SK-N-SH treated with all-trans-retinoic acid at 6 μM for 48 hours (cell line): ENCODE measurements around the gene CEP128.
A peak's percentile ranks its signal among the peaks of the same experiment; 100 is the strongest.

Experiments used
- ATAC-seq: fragments of 200-7000 bp; cut with Tn5 transposase; 3 replicates; pipeline ENCODE4 v1.9.1; 2020; ENCODE audit warnings: mild to moderate bottlenecking, moderate library complexity
- BACH2 ChIP-seq: fragments of 250-450 bp; sonication (Bioruptor Pico); IDR thresholded peaks from 2 replicates; pipeline ENCODE4 v1.9.0; 2021; ENCODE audit warnings: mild to moderate bottlenecking, borderline replicate concordance
- CSDC2 ChIP-seq: fragments of 250-450 bp; sonication (Bioruptor Pico); IDR thresholded peaks from 2 replicates; pipeline ENCODE4 v1.5.0; 2020; ENCODE audit warnings: mild to moderate bottlenecking, moderate library complexity
- ESRRG ChIP-seq: fragments of 250-450 bp; sonication (Bioruptor Pico); IDR thresholded peaks from 2 replicates; pipeline ENCODE4 v1.6.1; 2021; ENCODE audit warnings: mild to moderate bottlenecking
- GLIS3 ChIP-seq: fragments of 250-450 bp; sonication (Bioruptor Pico); IDR thresholded peaks from 2 replicates; pipeline ENCODE4 v1.5.0; 2020; ENCODE audit warnings: mild to moderate bottlenecking, moderate library complexity
- ISL1 ChIP-seq: fragments of 250-450 bp; sonication (Bioruptor Pico); IDR thresholded peaks from 2 replicates; pipeline ENCODE4 v2.1.2; 2022; ENCODE audit warnings: mild to moderate bottlenecking, moderate library complexity
- OSR1 ChIP-seq: fragments of 250-450 bp; sonication (Bioruptor Pico); IDR thresholded peaks from 2 replicates; pipeline ENCODE4 v1.8.0; 2022; ENCODE audit warnings: moderate library complexity, mild to moderate bottlenecking, inconsistent platforms
- PATZ1 ChIP-seq: fragments of 250-450 bp; sonication (Bioruptor Pico); IDR thresholded peaks from 2 replicates; pipeline ENCODE4 v1.8.0; 2020; ENCODE audit warnings: mild to moderate bottlenecking, moderate library complexity, borderline replicate concordance
- RARB ChIP-seq: fragments of 250-450 bp; sonication (Bioruptor Pico); IDR thresholded peaks from 2 replicates; pipeline ENCODE4 v1.8.0; 2021; ENCODE audit warnings: mild to moderate bottlenecking, moderate library complexity
- SNAI2 ChIP-seq: fragments of 250-450 bp; sonication (Bioruptor Pico); IDR thresholded peaks from 2 replicates; pipeline ENCODE4 v1.5.0; 2020; ENCODE audit warnings: mild to moderate bottlenecking, moderate library complexity
- TCF4 ChIP-seq: fragments of 250-450 bp; sonication (Bioruptor Pico); IDR thresholded peaks from 2 replicates; pipeline ENCODE4 v1.8.0; 2021; ENCODE audit warnings: mild to moderate bottlenecking, moderate library complexity, borderline replicate concordance
- TOX ChIP-seq: fragments of 250-450 bp; sonication (Bioruptor Pico); IDR thresholded peaks from 2 replicates; pipeline ENCODE4 v1.8.0; 2021; ENCODE audit warnings: mild to moderate bottlenecking, moderate library complexity, borderline replicate concordance
- TSHZ2 ChIP-seq: fragments of 250-450 bp; sonication (Bioruptor Pico); IDR thresholded peaks from 2 replicates; pipeline ENCODE4 v1.5.0; 2020; ENCODE audit warnings: mild to moderate bottlenecking, moderate library complexity
- ZC3H10 ChIP-seq: fragments of 250-450 bp; sonication (Bioruptor Pico); IDR thresholded peaks from 2 replicates; pipeline ENCODE4 v1.5.1; 2021; ENCODE audit warnings: mild to moderate bottlenecking, moderate library complexity
- ZFP3 ChIP-seq: fragments of 250-450 bp; sonication (Bioruptor Pico); IDR thresholded peaks from 2 replicates; pipeline ENCODE4 v1.5.0; 2020; ENCODE audit warnings: mild to moderate bottlenecking, moderate library complexity
- ZFP30 ChIP-seq: fragments of 450-650 bp; formaldehyde crosslinking; IDR thresholded peaks from 2 replicates; pipeline ENCODE4 v1.5.0; 2022; ENCODE audit warnings: mild to moderate bottlenecking, moderate library complexity
- ZNF565 ChIP-seq: fragments of 450-650 bp; formaldehyde crosslinking; conservative IDR thresholded peaks from 2 replicates; pipeline ENCODE4 v1.5.0; 2020; ENCODE audit warnings: low read depth, mild to moderate bottlenecking, moderate library complexity
- ZNF70 ChIP-seq: fragments of 450-650 bp; formaldehyde crosslinking; IDR thresholded peaks from 2 replicates; pipeline ENCODE4 v1.5.0; 2020; ENCODE audit warnings: mild to moderate bottlenecking, moderate library complexity
- ZNF8 ChIP-seq: fragments of 450-650 bp; formaldehyde crosslinking; IDR thresholded peaks from 2 replicates; pipeline ENCODE4 v1.5.0; 2020; ENCODE audit warnings: mild to moderate bottlenecking, moderate library complexity
- TF ChIP-seq, protein P1 (sequence below): fragments of 250-450 bp; sonication (Bioruptor Pico); IDR thresholded peaks from 2 replicates; pipeline ENCODE4 v1.8.0; 2021; ENCODE audit warnings: low read depth, mild to moderate bottlenecking, moderate library complexity, borderline replicate concordance
- TF ChIP-seq, protein P2 (sequence below): fragments of 250-450 bp; sonication (Bioruptor Pico); IDR thresholded peaks from 2 replicates; pipeline ENCODE4 v1.5.1; 2020; ENCODE audit warnings: low read depth, mild to moderate bottlenecking, moderate library complexity

Gene CEP128

GRCh38 chr14:80988192-80988591 lies 46.7 kb upstream of the CEP128 start:
- TF ChIP-seq OSR1 (CRISPR knock-in tag) (no peak), RARB (CRISPR knock-in tag) (no peak), ZFP30 (no peak), TCF4 (no peak), TOX (no peak), GLIS3 (CRISPR knock-in tag) (no peak), ESRRG (CRISPR knock-in tag) (no peak), ZNF8 (CRISPR knock-in tag) (no peak), PATZ1 (no peak), TSHZ2 (CRISPR knock-in tag) (no peak), ZC3H10 (CRISPR knock-in tag) (no peak), ZNF565 (no peak), ISL1 (CRISPR knock-in tag) (no peak), ZFP3 (CRISPR knock-in tag) (no peak), BACH2 (CRISPR knock-in tag) (no peak), ZNF70 (CRISPR knock-in tag) (no peak), SNAI2 (no peak), CSDC2 (no peak)
- TF ChIP-seq, protein P1, sequence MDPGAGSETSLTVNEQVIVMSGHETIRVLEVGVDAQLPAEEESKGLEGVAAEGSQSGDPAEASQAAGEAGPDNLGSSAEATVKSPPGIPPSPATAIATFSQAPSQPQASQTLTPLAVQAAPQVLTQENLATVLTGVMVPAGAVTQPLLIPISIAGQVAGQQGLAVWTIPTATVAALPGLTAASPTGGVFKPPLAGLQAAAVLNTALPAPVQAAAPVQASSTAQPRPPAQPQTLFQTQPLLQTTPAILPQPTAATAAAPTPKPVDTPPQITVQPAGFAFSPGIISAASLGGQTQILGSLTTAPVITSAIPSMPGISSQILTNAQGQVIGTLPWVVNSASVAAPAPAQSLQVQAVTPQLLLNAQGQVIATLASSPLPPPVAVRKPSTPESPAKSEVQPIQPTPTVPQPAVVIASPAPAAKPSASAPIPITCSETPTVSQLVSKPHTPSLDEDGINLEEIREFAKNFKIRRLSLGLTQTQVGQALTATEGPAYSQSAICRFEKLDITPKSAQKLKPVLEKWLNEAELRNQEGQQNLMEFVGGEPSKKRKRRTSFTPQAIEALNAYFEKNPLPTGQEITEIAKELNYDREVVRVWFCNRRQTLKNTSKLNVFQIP (CRISPR knock-in tag), result no peak
- TF ChIP-seq, protein P2, sequence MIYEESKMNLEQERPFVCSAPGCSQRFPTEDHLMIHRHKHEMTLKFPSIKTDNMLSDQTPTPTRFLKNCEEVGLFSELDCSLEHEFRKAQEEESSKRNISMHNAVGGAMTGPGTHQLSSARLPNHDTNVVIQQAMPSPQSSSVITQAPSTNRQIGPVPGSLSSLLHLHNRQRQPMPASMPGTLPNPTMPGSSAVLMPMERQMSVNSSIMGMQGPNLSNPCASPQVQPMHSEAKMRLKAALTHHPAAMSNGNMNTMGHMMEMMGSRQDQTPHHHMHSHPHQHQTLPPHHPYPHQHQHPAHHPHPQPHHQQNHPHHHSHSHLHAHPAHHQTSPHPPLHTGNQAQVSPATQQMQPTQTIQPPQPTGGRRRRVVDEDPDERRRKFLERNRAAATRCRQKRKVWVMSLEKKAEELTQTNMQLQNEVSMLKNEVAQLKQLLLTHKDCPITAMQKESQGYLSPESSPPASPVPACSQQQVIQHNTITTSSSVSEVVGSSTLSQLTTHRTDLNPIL (CRISPR knock-in tag), result no peak
- ATAC-seq, result no peak

DNA sequence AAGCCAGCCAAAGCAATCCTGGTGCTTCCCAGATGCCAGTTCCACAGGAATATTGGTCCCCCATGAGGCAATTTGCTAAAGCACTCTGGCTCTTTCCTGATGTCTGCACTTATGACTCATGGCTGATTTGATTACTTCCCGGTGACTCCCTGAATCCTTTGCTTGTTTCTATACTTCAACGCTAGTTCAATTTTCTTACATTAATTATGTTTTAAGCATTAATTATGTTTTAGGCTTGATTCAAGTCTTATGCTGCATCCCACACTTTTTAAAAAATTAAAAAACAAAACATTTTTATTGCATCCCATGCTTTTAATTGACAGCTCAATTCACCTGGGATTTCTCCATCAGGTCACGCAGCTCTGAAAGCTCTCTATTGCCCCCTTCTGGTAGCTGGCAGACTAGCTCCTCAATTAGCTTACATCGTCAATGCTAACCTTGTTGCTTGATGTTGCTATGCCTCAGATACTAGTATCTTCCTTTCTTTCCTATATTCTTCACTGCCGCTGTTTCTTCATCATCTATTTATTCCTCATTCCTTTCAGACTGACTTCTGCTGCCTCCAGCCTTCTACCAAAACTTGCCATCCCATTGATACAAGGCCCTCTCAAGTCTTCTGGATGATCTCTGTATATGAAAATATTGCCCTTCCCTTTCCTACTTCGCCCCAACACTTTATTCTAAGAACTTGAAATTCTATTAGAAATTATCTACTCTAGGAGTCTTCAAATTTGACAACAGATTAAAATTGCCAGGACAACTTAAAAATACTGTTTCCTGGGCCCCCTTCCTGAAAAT lies 45.9 kb upstream of the CEP128 start:
- TF ChIP-seq PATZ1 (no peak), SNAI2 (0 out of 2 replicates have a peak, but pooled peaks have one; percentile 34), ESRRG (CRISPR knock-in tag) (no peak), ISL1 (CRISPR knock-in tag) (peak; percentile 63), TCF4 (no peak; the same call in 1 of the 2 replicates)
- TF ChIP-seq, protein P1 (CRISPR knock-in tag), result no peak
- TF ChIP-seq, all 23 proteins: peak for 2
- peak; percentile 93 for ATAC-seq
